ENCODE measurements around the gene E4F1. TPM values are rescaled to one million over a fixed set of nuclear protein-coding genes. Genes with fewer than 3 reads are reported as not detected.

Gene E4F1
- total RNA-seq, 1 experiment from 2014 or later: 41.6 TPM

DNA sequence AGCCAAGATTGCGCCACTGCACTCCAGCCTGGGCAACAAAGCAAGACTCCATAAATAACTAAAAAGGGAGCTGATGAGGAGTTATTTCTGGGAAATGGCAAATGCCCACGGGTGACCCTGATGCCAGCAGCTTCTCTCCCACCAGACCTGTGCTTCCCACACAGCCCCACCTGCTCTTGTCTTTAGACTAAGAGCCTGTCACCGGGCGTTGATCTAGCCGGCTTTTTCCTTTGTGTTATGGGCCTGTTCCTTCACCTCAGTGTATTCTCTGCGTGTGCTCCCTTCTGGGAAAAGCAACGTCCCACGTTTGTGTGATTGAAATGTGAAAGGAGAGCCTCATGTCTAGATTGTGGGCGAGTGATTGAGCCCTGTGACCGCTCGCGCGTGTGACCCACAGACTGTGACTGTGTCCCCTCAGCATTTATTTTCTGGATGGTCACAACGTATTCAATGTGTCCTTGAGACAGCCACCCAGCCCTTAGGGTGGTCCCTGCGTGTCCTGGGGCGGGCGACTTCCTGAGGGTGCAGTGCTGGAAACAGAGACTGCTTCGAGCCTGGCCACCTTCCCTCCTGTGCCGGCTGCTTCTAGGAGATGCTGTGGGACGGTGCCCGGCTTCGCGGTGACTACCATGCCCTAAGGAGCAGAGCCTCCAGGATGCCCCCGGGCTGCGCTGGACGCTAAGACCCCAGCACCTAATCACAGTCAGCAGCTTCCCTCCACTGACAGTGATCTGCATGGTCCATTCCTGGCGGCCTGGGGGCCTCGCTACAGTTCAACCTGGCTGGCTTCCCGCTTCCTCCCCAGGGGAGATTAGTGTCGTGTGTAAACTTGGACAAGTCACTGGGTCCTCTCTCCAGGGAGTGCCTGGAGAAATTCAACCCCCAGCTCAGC is 52.3 kb downstream of the E4F1 start:
- H3K36me3 ChIP-seq (ENCODE audit: insufficient read depth, low read length, poor library complexity, severe bottlenecking): no peaks in the 10 kb centered on the region
- no peak overlapping the region for H3K27ac ChIP-seq (ENCODE audit: low read depth, low read length, poor library complexity, severe bottlenecking)
- POLR2A ChIA-PET (ENCODE audit: low non-redundant PET): interaction anchor here (0.6 kb wide), 1 partner anchor 25 kb away, joined by 3 read pairs; the partner anchor contains the start of gene ECI1
- intact Hi-C loops (cut with micrococcal nuclease; ENCODE audit: unreplicated experiment): no loop called here
- H3K27me3 ChIP-seq (replicated peaks; ENCODE audit: insufficient read depth, low read depth, low read length, poor library complexity): no peaks in the 10 kb centered on the region
- BruUV-seq (replicated peaks): no TSS peak
- no peak for TF ChIP-seq EZH2 (IDR thresholded peaks at IDR 0.05; ENCODE audit: borderline replicate concordance, low read depth, low read length, poor library complexity, severe bottlenecking)
- TF ChIP-seq, protein P1, sequence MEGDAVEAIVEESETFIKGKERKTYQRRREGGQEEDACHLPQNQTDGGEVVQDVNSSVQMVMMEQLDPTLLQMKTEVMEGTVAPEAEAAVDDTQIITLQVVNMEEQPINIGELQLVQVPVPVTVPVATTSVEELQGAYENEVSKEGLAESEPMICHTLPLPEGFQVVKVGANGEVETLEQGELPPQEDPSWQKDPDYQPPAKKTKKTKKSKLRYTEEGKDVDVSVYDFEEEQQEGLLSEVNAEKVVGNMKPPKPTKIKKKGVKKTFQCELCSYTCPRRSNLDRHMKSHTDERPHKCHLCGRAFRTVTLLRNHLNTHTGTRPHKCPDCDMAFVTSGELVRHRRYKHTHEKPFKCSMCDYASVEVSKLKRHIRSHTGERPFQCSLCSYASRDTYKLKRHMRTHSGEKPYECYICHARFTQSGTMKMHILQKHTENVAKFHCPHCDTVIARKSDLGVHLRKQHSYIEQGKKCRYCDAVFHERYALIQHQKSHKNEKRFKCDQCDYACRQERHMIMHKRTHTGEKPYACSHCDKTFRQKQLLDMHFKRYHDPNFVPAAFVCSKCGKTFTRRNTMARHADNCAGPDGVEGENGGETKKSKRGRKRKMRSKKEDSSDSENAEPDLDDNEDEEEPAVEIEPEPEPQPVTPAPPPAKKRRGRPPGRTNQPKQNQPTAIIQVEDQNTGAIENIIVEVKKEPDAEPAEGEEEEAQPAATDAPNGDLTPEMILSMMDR (conservative IDR thresholded peaks at IDR 0.05; ENCODE audit: low read depth, low read length): no peak
- no peaks in the 10 kb centered on the region for H3K9me3 ChIP-seq (ENCODE audit: low read depth, low read length, poor library complexity, severe bottlenecking)
- DNase-seq (ENCODE audit: low spot score): no peak
- no peaks in the 10 kb centered on the region for H3K4me1 ChIP-seq (ENCODE audit: insufficient read depth, low read length, poor library complexity, severe bottlenecking)
- H3K4me3 ChIP-seq (ENCODE audit: low read depth, low read length, poor library complexity, severe bottlenecking): no peak overlapping the region
- CTCF ChIA-PET: no interaction called here

DNA sequence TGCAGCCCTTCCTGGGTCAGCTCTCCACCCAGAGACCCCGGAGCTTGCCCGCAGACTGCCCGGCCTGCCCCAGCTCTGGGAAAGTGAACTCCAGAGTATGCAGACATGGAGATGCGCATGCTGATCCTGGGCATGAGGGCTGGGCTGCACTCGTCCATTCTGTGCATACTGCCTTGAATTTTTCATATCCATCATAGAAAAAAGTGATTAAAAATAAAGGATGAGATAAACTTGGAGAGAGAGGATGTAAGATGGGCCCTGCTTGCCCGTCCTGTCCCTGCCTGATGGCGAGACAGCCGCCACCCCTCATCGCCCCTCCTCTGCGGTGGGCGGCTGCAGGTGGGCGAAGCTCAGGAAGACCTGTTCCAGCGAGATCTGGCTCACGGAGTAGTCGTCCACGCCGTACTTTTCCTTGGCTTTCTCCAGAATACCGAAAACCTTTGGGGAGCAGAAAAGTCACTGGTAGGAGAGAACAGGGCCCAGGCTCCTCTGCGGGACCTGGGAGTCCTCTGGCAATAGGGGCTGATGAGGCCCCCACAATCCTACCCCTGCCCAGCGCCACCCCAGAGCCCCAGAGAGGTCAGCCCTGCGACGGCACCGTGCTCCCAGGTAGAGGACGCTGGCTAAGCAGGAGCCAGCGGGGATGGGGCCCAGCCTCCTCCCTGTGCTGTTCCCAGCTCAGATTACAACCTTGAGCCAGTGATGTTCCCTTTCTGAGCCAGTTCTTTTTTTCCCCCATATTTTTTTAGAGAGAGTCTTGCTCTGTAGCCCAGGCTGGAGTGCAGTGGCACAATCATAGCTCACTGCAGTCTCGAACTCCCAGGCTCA is 53.2 kb downstream of the E4F1 start:
- CTCF ChIA-PET: no interaction called here
- TF ChIP-seq EZH2 (IDR thresholded peaks at IDR 0.05; ENCODE audit: borderline replicate concordance, low read depth, low read length, poor library complexity, severe bottlenecking): no peak
- TF ChIP-seq, protein P1 (conservative IDR thresholded peaks at IDR 0.05; ENCODE audit: low read depth, low read length): no peak
- BruUV-seq (replicated peaks): no TSS peak
- POLR2A ChIA-PET (ENCODE audit: low non-redundant PET): interaction anchor here (0.6 kb wide), 1 partner anchor 25 kb away, joined by 3 read pairs; the partner anchor contains the start of gene ECI1
- Histone ChIP-seq H3K36me3 (ENCODE audit: insufficient read depth, low read length, poor library complexity, severe bottlenecking) (no peaks in the 10 kb centered on the region), H3K4me3 (ENCODE audit: low read depth, low read length, poor library complexity, severe bottlenecking) (no peak overlapping the region), H3K9me3 (ENCODE audit: low read depth, low read length, poor library complexity, severe bottlenecking) (no peaks in the 10 kb centered on the region), H3K27me3 (replicated peaks; ENCODE audit: insufficient read depth, low read depth, low read length, poor library complexity) (no peaks in the 10 kb centered on the region), H3K27ac (ENCODE audit: low read depth, low read length, poor library complexity, severe bottlenecking) (no peak overlapping the region), H3K4me1 (ENCODE audit: insufficient read depth, low read length, poor library complexity, severe bottlenecking) (no peaks in the 10 kb centered on the region)
- intact Hi-C loops (cut with micrococcal nuclease; ENCODE audit: unreplicated experiment): no loop called here
- no peak for DNase-seq (ENCODE audit: low spot score)

DNA sequence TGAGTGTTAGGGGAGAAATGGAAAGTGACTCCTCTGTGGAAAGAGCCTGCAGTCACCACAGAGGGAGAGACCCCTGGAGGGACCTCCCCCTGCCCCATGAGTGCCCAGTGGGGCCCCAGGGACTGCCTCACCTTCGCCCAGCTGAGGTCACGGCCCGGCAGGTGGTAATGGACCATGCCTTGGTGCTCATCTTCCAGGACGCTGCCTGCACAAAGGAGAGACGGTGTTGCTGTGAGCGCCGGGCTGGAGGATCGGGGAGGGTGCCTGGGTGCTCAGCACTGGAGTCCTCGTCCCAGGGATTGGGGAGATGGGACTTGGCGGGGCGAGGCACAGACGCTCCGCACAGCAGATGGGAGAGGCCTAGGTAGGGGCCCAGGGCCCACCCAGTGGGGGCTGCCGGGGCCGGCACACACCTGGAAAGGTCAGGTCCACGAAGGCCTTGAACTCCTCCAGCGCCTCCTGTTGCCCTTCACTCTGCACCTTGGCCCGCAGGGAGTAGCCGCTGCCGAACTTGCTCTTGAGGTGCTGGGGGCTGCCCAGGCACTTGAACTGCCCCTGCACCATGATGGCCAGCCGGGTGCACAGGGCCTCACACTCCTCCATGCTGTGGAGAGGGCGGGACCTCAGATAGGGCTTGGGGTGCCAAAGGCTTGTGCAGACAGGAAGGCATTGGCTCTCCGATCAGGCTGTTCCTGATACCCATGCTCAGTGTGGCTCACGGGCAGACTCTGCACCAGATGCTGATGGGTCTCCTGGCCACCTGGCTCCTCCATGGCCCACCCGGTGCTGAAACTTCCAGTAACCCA is 54.3 kb downstream of the E4F1 start:
- ChIA-PET CTCF (no interaction called here), POLR2A (ENCODE audit: low non-redundant PET) (no interaction called here)
- Histone ChIP-seq H3K27me3 (replicated peaks; ENCODE audit: insufficient read depth, low read depth, low read length, poor library complexity) (no peaks in the 10 kb centered on the region), H3K27ac (ENCODE audit: low read depth, low read length, poor library complexity, severe bottlenecking) (no peak overlapping the region), H3K36me3 (ENCODE audit: insufficient read depth, low read length, poor library complexity, severe bottlenecking) (no peaks in the 10 kb centered on the region), H3K4me3 (ENCODE audit: low read depth, low read length, poor library complexity, severe bottlenecking) (no peak overlapping the region), H3K9me3 (ENCODE audit: low read depth, low read length, poor library complexity, severe bottlenecking) (no peaks in the 10 kb centered on the region), H3K4me1 (ENCODE audit: insufficient read depth, low read length, poor library complexity, severe bottlenecking) (no peaks in the 10 kb centered on the region)
- no peak for TF ChIP-seq EZH2 (IDR thresholded peaks at IDR 0.05; ENCODE audit: borderline replicate concordance, low read depth, low read length, poor library complexity, severe bottlenecking)
- TF ChIP-seq, protein P1 (conservative IDR thresholded peaks at IDR 0.05; ENCODE audit: low read depth, low read length): no peak
- BruUV-seq (replicated peaks): no TSS peak
- intact Hi-C loops (cut with micrococcal nuclease; ENCODE audit: unreplicated experiment): no loop called here
- no peak for DNase-seq (ENCODE audit: low spot score)
